Activated T-cell treated with anti-CD3 and anti-CD28 coated beads, Interleukin-2, amount 50 U/mL, for 4 hours (primary cell): ENCODE measurements around the gene HBEGF. TPM values are rescaled to one million over a fixed set of nuclear protein-coding genes. Genes with fewer than 3 reads are reported as not detected.
A peak's percentile ranks its signal among the peaks of the same experiment; 100 is the strongest.

Source experiments
- ATAC-seq, 2 donors: fragments of 200-7000 bp; cut with Tn5 transposase; one replicate each; pipeline ENCODE4 v1.10.0; 2021
- DNase-seq: peaks from one replicate; pipeline ENCODE4 v3.0.0-alpha.2; 2020
- H3K27me3 Mint-ChIP-seq: one replicate; pipeline ENCODE4 v1.8.0; 2021; ENCODE audit warnings: low read depth, mixed read lengths
- H3K36me3 Mint-ChIP-seq: one replicate; pipeline ENCODE4 v1.8.0; 2022; ENCODE audit warnings: mixed read lengths; ENCODE audit not compliant: insufficient read depth
- H3K4me1 Mint-ChIP-seq: one replicate; pipeline ENCODE4 v1.8.0; 2021; ENCODE audit warnings: low read depth, mixed read lengths
- H3K4me3 Mint-ChIP-seq: one replicate; pipeline ENCODE4 v1.8.0; 2021; ENCODE audit warnings: mild to moderate bottlenecking, moderate library complexity, mixed read lengths
- H3K9me3 Mint-ChIP-seq: one replicate; pipeline ENCODE4 v1.8.0; 2021; ENCODE audit warnings: mixed read lengths
- total RNA-seq, 3 donors: library from RNA; stranded (reverse); gene quantifications; one replicate each; pipeline ENCODE4 v1.2.1, GENCODE V29; 2021

Gene HBEGF
- total RNA-seq, 3 donors from 2014 or later, result 3.8 to 5.2 (median 4.0) TPM

DNA sequence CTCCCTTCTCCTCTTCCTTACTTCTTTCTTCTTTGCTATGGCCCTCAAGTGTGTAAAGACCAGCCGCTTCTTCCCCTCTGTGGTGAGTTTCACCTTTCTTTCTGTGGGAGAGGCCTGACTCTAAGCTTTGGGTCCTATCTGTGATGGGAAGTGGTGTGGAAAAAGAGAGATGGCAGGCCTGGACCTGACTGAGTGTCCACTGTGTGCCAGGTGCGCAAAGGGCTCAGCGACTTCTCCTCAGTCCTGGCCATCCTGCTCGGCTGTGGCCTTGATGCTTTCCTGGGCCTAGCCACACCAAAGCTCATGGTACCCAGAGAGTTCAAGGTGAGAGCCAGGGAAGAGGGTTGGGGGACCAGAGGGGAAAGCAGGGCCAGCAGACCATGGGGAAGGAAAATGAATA lies 19.5 kb upstream of the HBEGF start:
- Mint-ChIP-seq H3K36me3 (no peaks in the 10 kb centered on the region), H3K27me3 (no peaks in the 10 kb centered on the region), H3K9me3 (no peaks in the 10 kb centered on the region), H3K4me1 (peaks cover 4% of the 10 kb centered on the region), H3K4me3 (no peak overlapping the region)
- ATAC-seq (no peak), DNase-seq (no peak)

DNA sequence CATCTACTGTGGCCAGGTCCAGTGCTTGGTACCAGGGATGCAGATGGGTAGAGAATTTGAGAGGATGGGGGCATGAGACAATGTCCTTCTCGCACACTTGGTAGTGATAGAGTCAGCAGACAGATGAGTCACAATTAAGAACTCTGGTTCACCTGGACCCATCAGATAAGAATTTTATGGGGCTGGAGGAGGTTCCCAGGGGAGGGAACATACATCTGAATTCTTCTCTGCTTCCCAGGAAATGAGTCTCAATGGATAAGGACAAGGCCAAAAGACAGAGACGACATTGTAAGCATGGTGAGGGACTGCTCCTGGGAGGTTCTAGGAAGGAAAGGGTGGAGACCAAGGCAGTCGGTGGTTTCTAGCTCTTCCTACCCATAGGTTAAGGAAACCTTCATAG lies 18.9 kb upstream of the HBEGF start:
- no peak for DNase-seq
- H3K4me1 Mint-ChIP-seq, result peaks cover 4% of the 10 kb centered on the region
- no peak overlapping the region for H3K4me3 Mint-ChIP-seq
- no peaks in the 10 kb centered on the region for H3K27me3 Mint-ChIP-seq
- no peaks in the 10 kb centered on the region for H3K9me3 Mint-ChIP-seq
- H3K36me3 Mint-ChIP-seq, result no peaks in the 10 kb centered on the region
- no peak for ATAC-seq

DNA sequence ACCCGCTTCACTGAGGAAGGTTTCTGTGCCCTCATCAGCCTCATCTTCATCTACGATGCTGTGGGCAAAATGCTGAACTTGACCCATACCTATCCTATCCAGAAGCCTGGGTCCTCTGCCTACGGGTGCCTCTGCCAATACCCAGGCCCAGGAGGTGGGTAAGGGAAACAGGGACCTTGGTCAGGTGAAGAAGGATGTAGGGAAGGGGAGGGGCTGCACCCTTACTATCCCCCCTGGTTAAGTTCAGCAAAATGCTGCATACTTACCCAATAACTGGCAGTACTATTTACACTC lies 18.0 kb upstream of the HBEGF start:
- Mint-ChIP-seq H3K36me3 (no peaks in the 10 kb centered on the region), H3K4me1 (peaks cover 4% of the 10 kb centered on the region), H3K4me3 (no peak overlapping the region), H3K9me3 (no peaks in the 10 kb centered on the region), H3K27me3 (no peaks in the 10 kb centered on the region)
- DNase-seq (no peak), ATAC-seq (no peak)

DNA sequence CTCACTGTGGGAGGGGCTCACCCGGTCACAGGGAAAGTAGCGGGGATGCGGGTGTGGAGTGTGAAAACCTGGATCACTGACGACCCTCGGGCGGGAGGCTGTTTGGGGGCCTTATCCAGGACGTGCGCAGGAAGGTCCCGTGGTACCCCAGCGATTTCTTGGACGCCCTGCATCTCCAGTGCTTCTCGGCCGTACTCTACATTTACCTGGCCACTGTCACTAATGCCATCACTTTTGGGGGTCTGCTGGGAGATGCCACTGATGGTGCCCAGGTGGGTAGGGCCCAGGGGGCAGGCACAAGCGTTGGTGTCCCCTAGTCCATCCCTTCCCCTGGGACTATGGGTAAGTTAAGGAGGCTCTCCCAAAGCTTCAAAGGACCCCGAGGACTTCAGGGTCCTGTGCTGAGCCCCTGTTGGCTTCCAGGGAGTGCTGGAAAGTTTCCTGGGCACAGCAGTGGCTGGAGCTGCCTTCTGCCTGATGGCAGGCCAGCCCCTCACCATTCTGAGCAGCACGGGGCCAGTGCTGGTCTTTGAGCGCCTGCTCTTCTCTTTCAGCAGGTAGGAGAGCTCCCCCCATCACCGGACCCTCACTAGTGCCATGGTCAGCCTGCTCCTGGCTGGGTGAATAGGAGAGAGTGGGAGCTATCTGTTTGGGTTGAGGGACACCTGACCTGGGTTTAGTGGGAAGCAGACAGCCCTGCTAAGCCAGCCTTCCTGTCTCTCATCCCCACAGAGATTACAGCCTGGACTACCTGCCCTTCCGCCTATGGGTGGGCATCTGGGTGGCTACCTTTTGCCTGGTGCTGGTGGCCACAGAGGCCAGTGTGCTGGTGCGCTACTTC lies 17.4 kb upstream of the HBEGF start:
- no peak for DNase-seq
- Mint-ChIP-seq H3K4me3 (peak overlapping the region; percentile 68), H3K36me3 (no peaks in the 10 kb centered on the region), H3K27me3 (no peaks in the 10 kb centered on the region), H3K9me3 (no peaks in the 10 kb centered on the region), H3K4me1 (peaks cover 4% of the 10 kb centered on the region)
- no peak for ATAC-seq

DNA sequence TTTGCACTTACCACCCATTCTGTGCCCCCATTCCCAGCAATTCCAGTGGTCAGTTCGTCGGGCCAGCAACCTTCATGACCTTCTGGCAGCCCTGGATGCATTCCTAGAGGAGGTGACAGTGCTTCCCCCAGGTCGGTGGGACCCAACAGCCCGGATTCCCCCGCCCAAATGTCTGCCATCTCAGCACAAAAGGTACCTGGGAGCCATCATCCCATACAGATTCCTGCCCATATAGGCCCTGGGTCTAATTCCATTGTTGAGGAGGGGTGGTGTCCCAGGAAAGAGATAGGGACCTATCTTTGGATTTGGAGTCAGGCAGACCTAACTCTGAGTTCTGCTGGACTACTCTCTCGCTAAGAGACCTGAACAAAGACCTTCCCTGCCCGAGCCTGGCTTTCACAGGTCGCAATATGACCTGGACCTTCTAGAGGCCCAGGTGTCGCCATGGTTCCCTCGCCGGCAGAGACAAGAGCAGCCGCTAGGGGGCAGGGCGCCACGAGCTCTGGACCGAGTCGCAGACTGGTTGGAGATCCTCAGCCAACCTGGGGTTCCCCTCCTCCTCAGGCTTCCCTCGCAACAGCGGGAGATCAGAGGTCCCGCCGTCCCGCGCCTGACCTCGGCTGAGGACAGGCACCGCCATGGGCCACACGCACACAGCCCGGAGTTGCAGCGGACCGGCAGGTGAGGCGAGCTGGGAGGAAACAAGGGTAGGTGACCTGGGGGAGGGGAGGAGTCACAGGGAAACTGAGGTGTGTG lies 16.6 kb upstream of the HBEGF start:
- Mint-ChIP-seq H3K9me3 (no peaks in the 10 kb centered on the region), H3K4me3 (peak overlapping the region; percentile 68), H3K4me1 (peaks cover 4% of the 10 kb centered on the region), H3K36me3 (no peaks in the 10 kb centered on the region), H3K27me3 (peaks cover 3% of the 10 kb centered on the region)
- ATAC-seq (peak; percentile 91 to 94), DNase-seq (peak; percentile 84)

DNA sequence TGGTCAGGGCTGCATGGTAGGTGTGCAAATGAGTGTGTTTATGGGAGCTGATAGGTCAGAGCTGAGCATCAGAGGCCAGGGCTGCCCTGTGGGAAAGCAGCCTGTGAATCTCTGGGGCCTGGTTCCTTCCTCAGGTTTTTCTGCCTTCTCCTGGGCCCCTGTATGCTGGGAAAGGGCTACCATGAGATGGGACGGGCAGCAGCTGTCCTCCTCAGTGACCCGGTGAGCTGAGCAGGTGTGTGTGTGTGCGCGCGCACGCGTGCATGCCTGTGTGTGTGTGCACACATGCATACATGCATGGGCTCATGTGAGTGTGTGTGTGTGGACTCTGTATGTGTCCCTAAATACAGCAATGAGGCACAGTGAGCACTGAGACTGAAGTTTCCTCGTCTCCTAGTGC lies 15.9 kb upstream of the HBEGF start:
- ATAC-seq (no peak), DNase-seq (no peak)
- Mint-ChIP-seq H3K4me3 (no peak overlapping the region), H3K4me1 (peaks cover 11% of the 10 kb centered on the region), H3K9me3 (no peaks in the 10 kb centered on the region), H3K27me3 (peaks cover 6% of the 10 kb centered on the region), H3K36me3 (no peaks in the 10 kb centered on the region)

DNA sequence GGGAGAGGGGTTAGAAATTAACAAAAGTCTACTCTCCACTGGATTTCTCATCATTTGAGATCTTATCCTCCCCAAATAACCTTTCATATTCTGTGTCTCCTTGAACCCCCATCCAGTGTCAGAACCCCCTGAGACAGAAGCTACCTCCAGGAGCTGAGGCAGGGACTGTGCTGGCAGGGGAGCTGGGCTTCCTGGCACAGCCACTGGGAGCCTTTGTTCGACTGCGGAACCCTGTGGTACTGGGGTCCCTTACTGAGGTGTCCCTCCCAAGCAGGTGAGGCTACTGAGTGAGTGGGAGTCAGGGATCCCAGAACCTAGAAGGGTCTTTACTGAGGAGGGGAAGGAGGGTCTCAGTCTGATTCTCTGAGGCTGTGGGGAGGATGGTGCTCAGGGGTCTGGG lies 15.5 kb upstream of the HBEGF start:
- Mint-ChIP-seq H3K4me1 (peaks cover 13% of the 10 kb centered on the region), H3K4me3 (no peak overlapping the region), H3K36me3 (no peaks in the 10 kb centered on the region), H3K27me3 (peaks cover 6% of the 10 kb centered on the region), H3K9me3 (no peaks in the 10 kb centered on the region)
- ATAC-seq, result no peak
- DNase-seq, result no peak

DNA sequence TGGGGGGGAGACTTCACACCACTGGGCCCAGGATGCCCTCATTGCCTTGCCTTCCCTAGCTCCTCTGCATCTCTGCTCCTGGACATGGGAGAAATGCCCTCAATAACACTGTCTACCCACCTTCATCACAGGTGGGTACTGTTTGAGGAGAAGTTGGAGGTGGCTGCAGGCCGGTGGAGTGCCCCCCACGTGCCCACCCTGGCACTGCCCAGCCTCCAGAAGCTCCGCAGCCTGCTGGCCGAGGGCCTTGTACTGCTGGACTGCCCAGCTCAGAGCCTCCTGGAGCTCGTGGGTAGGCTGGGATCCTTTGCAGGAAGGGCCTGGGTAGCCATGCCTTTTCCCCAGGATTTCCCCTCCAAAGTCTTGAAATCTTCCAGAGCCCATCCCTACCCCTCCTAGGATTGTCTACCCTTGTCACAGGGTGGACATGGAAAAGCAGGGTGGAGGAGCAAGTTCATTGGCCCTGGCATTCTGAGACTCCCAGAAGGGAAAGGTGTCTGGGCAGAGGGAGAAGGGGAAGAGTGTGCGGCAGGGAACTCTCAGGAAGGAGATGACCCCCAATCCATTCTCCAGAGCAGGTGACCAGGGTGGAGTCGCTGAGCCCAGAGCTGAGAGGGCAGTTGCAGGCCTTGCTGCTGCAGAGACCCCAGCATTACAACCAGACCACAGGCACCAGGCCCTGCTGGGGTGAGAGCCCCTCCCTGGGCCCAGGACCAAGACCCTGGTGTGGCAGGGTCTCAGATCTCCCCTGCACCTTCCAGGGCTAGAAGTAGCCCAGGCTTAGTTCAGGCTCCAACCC lies 14.5 kb upstream of the HBEGF start:
- DNase-seq (no peak), ATAC-seq (no peak)

DNA sequence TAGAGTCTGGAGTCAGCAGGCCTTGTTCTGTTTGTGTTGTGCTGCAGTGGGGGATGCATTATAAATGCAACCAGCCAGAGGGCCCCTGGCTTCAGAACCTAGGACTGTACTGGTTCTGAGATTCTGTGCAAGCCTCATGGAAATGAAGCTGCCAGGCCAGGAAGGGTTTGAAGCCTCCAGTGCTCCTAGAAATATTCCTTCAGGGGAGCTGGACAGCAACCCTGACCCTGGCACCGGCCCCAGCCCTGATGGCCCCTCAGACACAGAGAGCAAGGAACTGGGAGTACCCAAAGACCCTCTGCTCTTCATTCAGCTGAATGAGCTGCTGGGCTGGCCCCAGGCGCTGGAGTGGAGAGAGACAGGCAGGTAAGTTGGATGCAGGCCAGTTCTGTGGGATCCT lies 13.7 kb upstream of the HBEGF start, which contains the start of gene SLC4A9:
Gene SLC4A9, plus strand, starts transcription at position 94 of the 400 bp plus-strand sequence. Its CDS starts 43 bp downstream, at position 137.
- peaks cover 13% of the 10 kb centered on the region for H3K4me1 Mint-ChIP-seq
- no peaks in the 10 kb centered on the region for H3K36me3 Mint-ChIP-seq
- no peak for DNase-seq
- H3K4me3 Mint-ChIP-seq, result no peak within 1 kb of the TSS
- no peaks in the 10 kb centered on the region for H3K9me3 Mint-ChIP-seq
- H3K27me3 Mint-ChIP-seq, result peaks cover 6% of the 10 kb centered on the region
- no peak for ATAC-seq

More for the DNA sequence above, 14.5 kb upstream of the HBEGF start:
- no peak overlapping the region for H3K4me3 Mint-ChIP-seq
- peaks cover 6% of the 10 kb centered on the region for H3K27me3 Mint-ChIP-seq
- peaks cover 13% of the 10 kb centered on the region for H3K4me1 Mint-ChIP-seq
- H3K36me3 Mint-ChIP-seq, result no peaks in the 10 kb centered on the region
- H3K9me3 Mint-ChIP-seq, result no peaks in the 10 kb centered on the region

DNA sequence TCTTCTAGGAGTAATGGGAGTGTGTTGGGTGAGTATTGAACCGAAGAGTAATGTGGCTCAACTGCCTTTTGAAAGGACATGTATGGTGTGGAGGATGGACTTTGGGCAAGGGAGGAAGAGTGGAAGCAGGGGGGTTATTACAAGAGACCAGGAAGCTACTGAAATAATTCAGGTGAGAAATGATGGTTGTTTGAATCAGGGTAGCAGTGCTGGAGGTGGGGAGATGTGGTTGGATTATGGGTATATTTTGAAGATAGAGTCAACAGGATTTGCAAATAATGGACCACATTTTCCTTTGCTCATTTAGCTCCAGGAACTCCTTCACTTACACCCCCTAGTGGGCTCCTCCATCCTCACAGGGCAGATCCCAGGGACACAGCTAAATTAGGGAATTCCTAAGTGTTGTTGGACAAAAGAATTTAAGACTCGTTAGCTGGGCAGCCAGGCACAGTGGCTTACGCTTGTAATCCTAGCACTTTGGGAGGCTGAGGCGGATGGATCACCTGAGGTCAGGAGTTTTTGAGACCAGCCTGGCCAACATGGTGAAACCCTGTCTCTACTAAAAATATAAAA lies 12.4 kb upstream of the HBEGF start:
- DNase-seq (no peak), ATAC-seq (no peak)
- Mint-ChIP-seq H3K4me3 (no peak overlapping the region), H3K9me3 (no peaks in the 10 kb centered on the region), H3K36me3 (no peaks in the 10 kb centered on the region), H3K27me3 (peaks cover 6% of the 10 kb centered on the region), H3K4me1 (peaks cover 13% of the 10 kb centered on the region)

DNA sequence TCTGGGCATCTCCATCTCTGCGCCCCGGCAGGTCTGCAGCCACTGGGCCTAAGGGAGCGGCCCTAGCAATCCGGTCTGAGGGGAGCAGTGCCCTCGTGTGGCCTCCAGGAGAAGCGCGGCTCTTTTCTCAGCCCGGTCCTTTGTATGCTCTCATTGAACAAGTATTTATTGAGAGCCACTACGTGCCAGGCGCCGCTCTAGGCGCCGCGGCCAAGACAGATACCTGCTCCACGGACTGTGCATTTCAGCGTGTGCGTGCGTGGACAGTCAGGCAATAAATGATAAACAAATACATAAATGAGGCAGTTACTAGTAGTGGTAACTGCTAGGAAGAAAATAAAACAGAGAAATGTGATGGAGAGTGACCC lies 11.3 kb upstream of the HBEGF start:
- Mint-ChIP-seq H3K4me1 (peaks cover 9% of the 10 kb centered on the region), H3K9me3 (no peaks in the 10 kb centered on the region), H3K36me3 (no peaks in the 10 kb centered on the region), H3K4me3 (peak overlapping the region; percentile 58), H3K27me3 (peaks cover 6% of the 10 kb centered on the region)
- DNase-seq (peak; percentile 62), ATAC-seq (peak; percentile 98)

DNA sequence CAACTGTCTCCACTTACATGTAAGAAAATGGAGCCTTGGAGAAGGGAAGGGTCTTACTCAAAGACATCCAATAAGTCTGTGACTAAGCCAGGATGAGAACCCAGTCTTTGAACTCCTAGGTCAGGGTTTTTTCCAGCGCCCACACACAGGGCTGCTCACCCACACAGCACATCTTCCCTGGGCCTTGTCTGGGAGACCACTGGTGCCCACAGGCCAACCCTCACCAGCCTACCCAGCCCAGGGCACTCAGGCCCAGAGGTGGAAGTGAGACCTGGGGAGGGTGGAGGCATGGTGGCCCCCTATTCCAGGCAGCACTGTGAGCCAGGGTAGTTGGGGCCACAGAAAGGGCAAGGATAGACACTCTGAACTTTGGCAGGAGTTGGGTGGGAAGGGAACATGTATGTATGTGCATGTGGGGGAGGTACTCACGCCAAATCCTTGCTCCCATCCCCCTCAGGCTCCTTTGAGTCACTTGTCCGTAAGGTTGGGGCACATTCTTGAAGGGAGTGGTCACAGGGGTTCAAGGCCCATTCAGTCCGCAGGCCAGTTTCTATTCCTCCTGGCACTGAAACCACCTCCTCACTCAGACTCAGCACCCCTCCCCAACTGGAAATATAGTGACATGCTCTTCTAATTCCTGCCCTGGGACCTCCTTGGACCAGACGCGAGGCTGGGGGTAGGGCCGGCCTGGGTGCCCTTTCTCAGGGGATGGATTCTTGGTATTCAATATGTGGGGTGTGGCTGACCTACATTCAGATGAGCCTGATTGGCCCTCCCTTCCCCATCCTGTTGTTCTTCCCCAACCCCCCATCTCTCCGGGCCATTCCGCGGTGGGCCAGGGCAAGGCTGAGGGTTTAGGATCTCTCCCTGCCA lies 10.7 kb upstream of the HBEGF start:
- no peak for ATAC-seq
- peak overlapping the region; percentile 58 for H3K4me3 Mint-ChIP-seq
- peaks cover 9% of the 10 kb centered on the region for H3K4me1 Mint-ChIP-seq
- peaks cover 6% of the 10 kb centered on the region for H3K27me3 Mint-ChIP-seq
- no peak for DNase-seq
- H3K9me3 Mint-ChIP-seq, result no peaks in the 10 kb centered on the region
- H3K36me3 Mint-ChIP-seq, result no peaks in the 10 kb centered on the region

DNA sequence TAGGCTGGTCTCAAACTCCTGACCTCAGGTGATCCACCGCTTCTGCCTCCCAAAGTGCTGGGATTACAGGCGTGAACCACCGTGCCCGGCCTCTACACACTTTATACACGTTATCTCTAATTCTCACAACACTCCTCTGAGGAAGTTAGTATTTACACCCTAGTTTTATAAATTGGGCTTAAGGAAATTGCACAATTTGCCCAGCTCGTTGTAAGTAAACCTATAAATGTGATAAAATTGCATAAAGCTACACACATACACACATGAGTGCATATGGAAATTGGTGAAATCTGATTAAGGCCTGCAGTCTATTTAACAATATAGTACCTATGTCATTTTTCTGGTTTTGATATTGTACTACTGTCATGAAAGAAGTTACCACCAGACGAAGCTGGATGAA lies 9.1 kb upstream of the HBEGF start:
- Mint-ChIP-seq H3K9me3 (no peaks in the 10 kb centered on the region), H3K4me3 (no peak overlapping the region), H3K36me3 (no peaks in the 10 kb centered on the region), H3K4me1 (peaks cover 13% of the 10 kb centered on the region), H3K27me3 (peaks cover 10% of the 10 kb centered on the region)
- DNase-seq (no peak), ATAC-seq (no peak)
